Mucosa of descending colon (tissue), 3 donors: Measurements from ENCODE around the gene BEGAIN. TPM values are rescaled to one million over a fixed set of nuclear protein-coding genes. Genes with fewer than 3 reads are reported as not detected.
A peak's percentile ranks its signal among the peaks of the same experiment; 100 is the strongest.

ENCODE experiments used
- ATAC-seq: fragments of 200-7000 bp; cut with Tn5 transposase; one replicate; pipeline ENCODE4 v1.9.1; 2020; ENCODE audit warnings: mild to moderate bottlenecking, moderate library complexity
- DNase-seq, 3 donors: peaks; one replicate each; pipeline ENCODE4 v3.0.0-alpha.2; 2020
- H3K36me3 ChIP-seq: fragments of 200-600 bp; one replicate; pipeline ENCODE4 v1.8.0; 2021; ENCODE audit warnings: low read depth, mild to moderate bottlenecking
- H3K4me1 ChIP-seq: fragments of 200-600 bp; one replicate; pipeline ENCODE4 v1.8.0; 2021; ENCODE audit warnings: low read depth, mild to moderate bottlenecking
- H3K4me3 ChIP-seq: fragments of 200-600 bp; one replicate; pipeline ENCODE4 v1.8.0; 2021; ENCODE audit warnings: mild to moderate bottlenecking
- H3K9me3 ChIP-seq: fragments of 200-600 bp; one replicate; pipeline ENCODE4 v1.8.0; 2021; ENCODE audit warnings: mild to moderate bottlenecking
- intact Hi-C, 2 donors: fragments of 100-400 bp; cut with DNase I in 1 of 2; cut with micrococcal nuclease in 1 of 2; formaldehyde crosslinking; loops; one replicate each; pipeline versions ENCODE4 v1.11.0 to v1.11.1; 2022; cut with DNase I, micrococcal nuclease
- total RNA-seq, 3 donors: library from RNA; stranded (reverse); fragmentation: NEBNext Ultra II Directional in 2 of 3; extraction: Animal tissue kit (Norgen Biotek cat#: 25700) in 2 of 3; gene quantifications; one replicate each; pipeline versions ENCODE4 v1.2.1 to v1.2.4, GENCODE V29; 2021 to 2023
- TF ChIP-seq, protein P1 (sequence below): fragments of 200-600 bp; IDR thresholded peaks from one replicate; pipeline ENCODE4 v1.8.0; 2022; ENCODE audit warnings: antibody characterized with exemption, mild to moderate bottlenecking
- donor health status: DM: no; HTN: no; CAD: no; lungs with moderate emphysema.
- donor health status: DM: no; HTN: no; CAD: no.
- donor health status: DM: no; HTN: yes; CAD: no.

The BEGAIN gene
- total RNA-seq, 3 donors from 2014 or later = 0.75 to 2.5 (median 1.1) TPM

DNA sequence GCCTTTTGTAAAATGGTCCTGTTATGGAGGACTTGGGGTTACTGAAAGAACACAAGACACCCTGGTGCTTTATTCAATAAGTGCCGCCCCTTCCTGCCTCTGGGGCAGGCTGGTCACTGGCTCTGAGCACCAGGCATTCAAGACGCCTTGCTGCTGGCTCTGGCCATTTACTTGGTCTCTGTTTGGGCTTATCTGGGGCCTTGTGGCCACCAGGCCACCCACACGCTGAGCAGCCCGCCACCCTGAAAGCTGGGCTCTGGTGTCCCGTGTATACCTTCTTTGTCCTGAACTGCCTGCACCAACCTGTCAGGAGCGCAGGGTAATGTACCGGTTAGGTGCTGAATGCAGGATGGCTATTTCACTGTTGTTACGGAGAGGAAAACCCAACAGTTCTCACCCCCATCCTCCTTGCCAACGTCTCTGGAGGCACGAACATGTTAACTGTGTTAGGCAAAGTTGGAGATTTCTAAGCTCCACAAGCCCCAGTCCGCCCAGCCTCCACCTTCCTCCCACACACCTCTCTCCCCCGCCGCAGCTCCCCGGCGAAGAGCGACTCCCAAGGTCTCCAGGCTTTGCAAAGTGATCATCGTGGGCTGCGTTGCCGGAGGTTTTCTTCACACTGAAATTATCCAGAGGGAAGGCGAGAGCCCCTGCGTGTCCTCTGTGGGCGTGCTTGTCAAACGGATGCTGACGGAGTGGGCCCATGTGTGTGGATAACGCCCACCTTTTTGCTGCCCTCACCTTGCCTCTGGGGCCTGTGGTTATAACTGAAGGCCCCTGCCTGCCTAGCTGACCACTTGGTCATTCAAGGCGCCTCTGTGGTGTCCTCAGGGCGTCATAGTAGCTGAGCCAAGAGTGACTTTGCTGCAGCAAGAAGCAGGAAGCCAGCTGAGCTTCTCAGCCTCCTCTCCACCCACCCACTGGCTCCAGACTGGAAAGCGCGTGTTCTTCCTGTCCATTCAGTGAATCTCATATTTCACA is 18.8 kb upstream of the BEGAIN start:
- Histone ChIP-seq H3K4me1 (no peaks in the 10 kb centered on the region), H3K9me3 (peaks cover 4% of the 10 kb centered on the region), H3K36me3 (no peaks in the 10 kb centered on the region), H3K4me3 (no peak overlapping the region)
- TF ChIP-seq, protein P1, sequence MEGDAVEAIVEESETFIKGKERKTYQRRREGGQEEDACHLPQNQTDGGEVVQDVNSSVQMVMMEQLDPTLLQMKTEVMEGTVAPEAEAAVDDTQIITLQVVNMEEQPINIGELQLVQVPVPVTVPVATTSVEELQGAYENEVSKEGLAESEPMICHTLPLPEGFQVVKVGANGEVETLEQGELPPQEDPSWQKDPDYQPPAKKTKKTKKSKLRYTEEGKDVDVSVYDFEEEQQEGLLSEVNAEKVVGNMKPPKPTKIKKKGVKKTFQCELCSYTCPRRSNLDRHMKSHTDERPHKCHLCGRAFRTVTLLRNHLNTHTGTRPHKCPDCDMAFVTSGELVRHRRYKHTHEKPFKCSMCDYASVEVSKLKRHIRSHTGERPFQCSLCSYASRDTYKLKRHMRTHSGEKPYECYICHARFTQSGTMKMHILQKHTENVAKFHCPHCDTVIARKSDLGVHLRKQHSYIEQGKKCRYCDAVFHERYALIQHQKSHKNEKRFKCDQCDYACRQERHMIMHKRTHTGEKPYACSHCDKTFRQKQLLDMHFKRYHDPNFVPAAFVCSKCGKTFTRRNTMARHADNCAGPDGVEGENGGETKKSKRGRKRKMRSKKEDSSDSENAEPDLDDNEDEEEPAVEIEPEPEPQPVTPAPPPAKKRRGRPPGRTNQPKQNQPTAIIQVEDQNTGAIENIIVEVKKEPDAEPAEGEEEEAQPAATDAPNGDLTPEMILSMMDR = no peak
- no peak for ATAC-seq
- DNase-seq = peak in 1 of 3 donors; percentile 9
- intact Hi-C loops = no loop called here

DNA sequence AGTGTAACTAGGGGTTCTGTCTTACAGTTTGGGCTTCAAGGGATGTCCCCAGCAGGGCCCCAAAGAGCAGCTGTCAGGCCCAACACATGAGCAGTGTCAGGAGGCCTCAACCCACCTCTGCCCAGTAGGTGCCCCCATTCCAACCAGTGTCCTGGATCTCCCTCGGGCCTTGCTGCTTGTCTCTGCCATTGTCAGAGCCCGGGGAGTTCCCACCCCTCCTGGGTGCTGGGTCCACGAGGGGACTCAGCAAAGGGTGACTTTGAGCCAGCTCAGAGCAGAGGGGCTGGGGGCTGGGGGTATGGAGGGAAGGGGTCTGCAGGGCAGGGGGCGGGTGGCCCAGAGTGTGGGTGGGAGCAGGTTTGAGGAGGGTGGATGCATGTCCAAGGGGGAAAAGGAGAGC is 18.0 kb upstream of the BEGAIN start:
- no peak for ATAC-seq
- Histone ChIP-seq H3K4me1 (no peaks in the 10 kb centered on the region), H3K36me3 (no peaks in the 10 kb centered on the region), H3K4me3 (no peak overlapping the region), H3K9me3 (peaks cover 4% of the 10 kb centered on the region)
- peak in 1 of 3 donors; percentile 10 for DNase-seq
- intact Hi-C loops = no loop called here
- TF ChIP-seq, protein P1 = no peak

DNA sequence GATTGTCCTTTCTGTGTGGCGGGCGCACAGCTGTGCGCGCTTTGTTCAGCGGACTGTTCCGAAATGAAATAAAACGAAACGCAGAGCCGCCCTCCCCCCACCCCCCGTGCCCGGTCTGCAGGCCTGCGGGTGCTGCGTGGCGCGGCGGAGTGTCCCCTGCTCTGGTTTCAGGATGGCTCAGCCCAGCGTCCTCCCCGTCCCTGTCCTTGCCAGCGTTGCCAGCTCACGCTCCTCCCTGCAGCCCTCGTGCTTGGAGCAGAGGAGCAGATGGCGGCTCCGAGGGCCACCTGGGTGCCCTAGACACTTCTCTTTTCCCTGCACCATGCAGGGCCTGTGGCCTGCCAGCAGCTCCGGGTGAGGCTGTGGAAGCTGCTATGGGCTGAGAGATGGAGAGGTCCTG is 17.5 kb upstream of the BEGAIN start:
- Histone ChIP-seq H3K9me3 (peaks cover 4% of the 10 kb centered on the region), H3K4me1 (no peaks in the 10 kb centered on the region), H3K36me3 (no peaks in the 10 kb centered on the region), H3K4me3 (no peak overlapping the region)
- no peak for ATAC-seq
- TF ChIP-seq, protein P1 = no peak
- intact Hi-C loops = no loop called here
- DNase-seq = no peak

DNA sequence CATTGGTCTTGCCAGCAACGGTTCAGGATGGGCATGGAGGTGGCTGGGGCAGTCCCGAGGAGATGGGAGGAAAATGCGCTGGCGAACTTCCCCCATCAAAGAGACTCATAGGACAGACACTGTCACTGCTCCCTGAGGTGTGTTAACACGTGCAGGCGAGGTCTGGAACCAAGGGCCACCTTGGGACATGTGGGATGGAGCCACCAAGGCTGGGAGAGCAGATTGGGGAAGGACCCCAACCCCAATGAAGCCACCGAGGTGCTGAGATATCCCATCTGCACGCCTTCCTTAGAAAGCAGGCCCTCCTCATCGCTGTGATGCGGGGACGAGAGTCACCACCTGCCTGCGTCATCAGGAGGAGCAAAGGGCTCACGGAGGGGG is 16.9 kb upstream of the BEGAIN start:
- Histone ChIP-seq H3K36me3 (no peaks in the 10 kb centered on the region), H3K9me3 (peaks cover 4% of the 10 kb centered on the region), H3K4me1 (no peaks in the 10 kb centered on the region), H3K4me3 (no peak overlapping the region)
- TF ChIP-seq, protein P1 = no peak
- no peak for ATAC-seq
- intact Hi-C loops = no loop called here
- peak in 1 of 3 donors; percentile 13 for DNase-seq

DNA sequence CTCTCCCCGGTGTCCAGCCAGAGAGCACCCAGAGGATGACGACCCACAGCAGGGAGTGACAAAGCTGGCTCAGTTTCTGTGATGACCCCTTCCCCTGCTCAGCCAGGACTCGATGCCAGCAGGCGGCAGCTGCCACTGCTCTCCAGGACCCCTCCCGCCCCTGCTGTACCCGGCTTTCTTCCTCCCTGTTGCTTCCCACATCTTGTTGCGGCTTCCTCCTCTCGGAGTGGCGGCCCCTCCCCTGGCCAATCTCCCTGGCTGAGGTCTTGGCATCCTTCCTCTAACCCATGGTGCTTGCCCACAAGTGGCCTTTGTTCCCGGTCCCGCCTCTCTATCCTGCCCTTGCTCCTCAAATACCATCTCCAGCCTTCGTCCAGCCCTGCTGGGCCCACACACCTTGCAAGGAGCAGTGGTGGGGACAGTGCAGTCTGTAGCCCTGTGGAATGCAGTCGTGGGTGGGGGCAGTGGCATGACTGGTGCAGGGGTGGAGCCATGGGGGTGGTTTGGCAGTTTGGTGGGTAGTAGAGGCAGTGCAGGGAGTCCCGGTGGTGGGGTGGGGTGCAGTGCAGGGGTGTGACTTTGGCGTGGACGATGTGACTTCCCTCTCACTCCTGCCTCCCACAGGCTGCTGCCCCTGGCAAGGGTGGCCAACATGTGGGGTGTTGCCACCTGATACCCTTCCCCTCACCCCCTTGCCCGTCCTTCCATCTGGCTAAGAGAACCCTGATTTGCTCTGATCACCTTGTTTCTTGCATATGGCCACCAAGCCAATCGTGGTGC is 16.3 kb upstream of the BEGAIN start:
- TF ChIP-seq, protein P1 = no peak
- H3K9me3 ChIP-seq = peaks cover 4% of the 10 kb centered on the region
- DNase-seq (peak in 1 of 3 donors; percentile 18), ATAC-seq (no peak)
- H3K4me3 ChIP-seq = no peak overlapping the region
- no peaks in the 10 kb centered on the region for H3K36me3 ChIP-seq
- H3K4me1 ChIP-seq = no peaks in the 10 kb centered on the region
- intact Hi-C loops = no loop called here
